Thyroid gland (tissue), 4 donors: Measurements from ENCODE around the gene ABCA3.

Experiments used
- CTCF ChIP-seq, 6 experiments: fragments of 200-600 bp in 3 of 6; fragments of 450-650 bp in 3 of 6; sonication (generic) in 3 of 6; IDR thresholded peaks; one replicate each; pipeline ENCODE4 v1.5.1; 2016 to 2019; ENCODE audit warnings: antibody characterized with exemption in 6 of 6, mild to moderate bottlenecking in 2 of 6, inconsistent platforms in 1 of 6, moderate library complexity in 1 of 6
- POLR2A ChIP-seq, 2 donors: fragments of 450-650 bp; IDR thresholded peaks; one replicate each; pipeline ENCODE4 v1.6.1; 2017; ENCODE audit warnings: antibody characterized with exemption in 2 of 2, mild to moderate bottlenecking in 2 of 2, moderate library complexity in 1 of 2

- no peak for TF ChIP-seq CTCF (IDR thresholded peaks at IDR 0.05)
- TF ChIP-seq POLR2A (IDR thresholded peaks at IDR 0.05) = no peak
Measured at GRCh38 chr16:2234813-2235170, 105.7 kb downstream of the ABCA3 start.
